PC-9 (cell line): ENCODE results near the gene SORCS2.

Experiments
- CTCF ChIP-seq: fragments of 200-600 bp; sonication (generic); conservative IDR thresholded peaks from 2 replicates; pipeline ENCODE4 v1.6.1; 2017; ENCODE audit warnings: mixed run types, antibody characterized with exemption, mild to moderate bottlenecking, moderate library complexity
- EZH2 ChIP-seq: fragments of 200-600 bp; sonication (generic); IDR thresholded peaks from 2 replicates; pipeline ENCODE4 v1.8.0; 2017; ENCODE audit warnings: antibody characterized with exemption, low read depth

DNA sequence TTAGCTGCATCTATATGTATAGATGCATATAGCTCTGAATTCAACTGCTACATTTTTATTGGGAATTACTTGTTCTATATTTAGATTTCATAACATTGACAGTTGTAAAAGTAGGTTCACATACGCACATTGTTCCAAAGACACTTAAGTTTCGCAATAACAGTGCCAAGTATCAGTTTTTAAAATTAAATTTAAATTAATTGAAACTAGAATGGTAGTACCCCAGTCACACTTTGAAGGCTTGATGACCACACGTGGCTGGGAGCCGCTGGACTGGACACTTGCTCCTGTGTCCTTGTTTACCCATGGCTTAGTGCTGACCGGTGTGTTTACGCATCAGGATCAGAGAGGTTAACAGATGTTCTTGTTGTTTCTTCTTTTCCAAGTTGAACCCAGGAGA, 383.1 kb downstream of the SORCS2 start:
- TF ChIP-seq CTCF, result no peak
- no peak for TF ChIP-seq EZH2
